Activated T-cell treated with anti-CD3 and anti-CD28 coated beads for 48 hours (primary cell): ENCODE measurements around the gene EIF2AK2.
A peak's percentile ranks its signal among the peaks of the same experiment; 100 is the strongest.
"Not testable (repeated sequence)": the region's sequence is repeated elsewhere in the genome, so short reads cannot be mapped to it uniquely, and the experiment has no call there.

ENCODE experiments used
- DNase-seq: peaks from one replicate; pipeline ENCODE4 v3.0.0-alpha.2; 2020; ENCODE audit warnings: low read depth

The EIF2AK2 gene

GRCh38 chr2:37156857-37157714 lies at the start of gene EIF2AK2:
EIF2AK2 (minus strand) TSS chr2:37156980; CDS start chr2:37147806, 9,174 bp downstream.
- peak; percentile 77 for DNase-seq

- DNase-seq: no peak
These were observed 49.0 kb upstream of the EIF2AK2 start for GRCh38 chr2:37205689-37206341.

- not testable (repeated sequence) for DNase-seq
These were observed 48.4 kb upstream of the EIF2AK2 start for GRCh38 chr2:37205071-37205661.

DNA sequence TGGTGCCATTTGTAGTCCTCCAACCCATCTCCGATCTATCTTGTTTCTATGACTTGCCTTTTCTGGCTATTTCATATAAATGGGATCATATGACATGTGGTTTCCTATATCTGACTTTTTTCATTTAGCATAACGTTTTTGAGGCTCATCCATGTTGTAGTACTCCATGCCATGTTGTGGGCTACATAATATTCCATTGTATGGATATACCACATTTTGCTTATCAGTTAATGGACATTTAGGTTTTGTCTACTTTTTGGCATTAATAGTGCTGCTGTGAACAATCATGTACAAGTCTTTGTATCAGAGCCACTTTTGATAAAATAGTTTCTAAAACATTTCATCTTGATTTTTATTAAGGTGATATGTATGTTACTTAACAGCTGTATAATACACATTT lies 46.9 kb upstream of the EIF2AK2 start:
- DNase-seq: no peak

DNA sequence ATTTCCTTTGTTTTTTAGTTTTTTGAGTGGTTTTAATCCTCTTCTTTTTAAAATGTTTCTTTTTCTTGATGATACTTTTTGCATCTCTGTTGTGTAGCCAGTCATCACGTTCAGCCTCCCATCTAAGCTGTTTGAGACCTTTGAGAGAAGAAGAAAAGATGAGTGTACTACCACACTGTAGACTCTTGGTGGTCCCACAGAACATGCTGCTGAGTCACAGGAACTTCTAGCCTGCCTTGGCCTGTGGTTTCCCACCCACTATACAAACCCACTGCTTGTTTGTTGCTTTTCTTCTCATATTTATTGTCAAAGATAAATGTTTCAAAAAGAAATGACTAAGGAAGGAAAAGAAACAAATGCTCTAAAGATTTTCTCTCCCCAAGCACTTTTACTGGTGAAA lies 45.0 kb upstream of the EIF2AK2 start:
- peak; percentile 33 for DNase-seq

- DNase-seq: no peak
These were observed 44.4 kb upstream of the EIF2AK2 start for GRCh38 chr2:37201208-37201607.

DNA sequence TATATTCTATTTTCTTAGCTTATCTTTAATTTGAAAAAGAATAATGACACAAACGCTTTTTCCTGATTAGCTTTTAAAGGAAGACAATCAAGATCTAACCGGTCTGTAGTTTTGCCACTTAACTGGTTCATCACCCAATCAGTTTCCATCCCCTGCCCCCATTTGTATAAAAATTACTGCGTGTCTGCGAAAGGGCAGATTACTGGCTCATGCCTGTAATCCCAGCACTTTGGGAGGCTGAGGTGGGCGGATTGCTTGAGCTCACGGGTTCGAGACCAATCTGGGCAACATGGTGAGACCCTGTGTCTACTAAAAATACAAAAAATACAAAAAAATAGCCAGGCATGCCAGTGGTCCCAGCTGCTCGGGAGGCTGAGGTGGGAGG lies 41.9 kb upstream of the EIF2AK2 start:
- DNase-seq: no peak

DNA sequence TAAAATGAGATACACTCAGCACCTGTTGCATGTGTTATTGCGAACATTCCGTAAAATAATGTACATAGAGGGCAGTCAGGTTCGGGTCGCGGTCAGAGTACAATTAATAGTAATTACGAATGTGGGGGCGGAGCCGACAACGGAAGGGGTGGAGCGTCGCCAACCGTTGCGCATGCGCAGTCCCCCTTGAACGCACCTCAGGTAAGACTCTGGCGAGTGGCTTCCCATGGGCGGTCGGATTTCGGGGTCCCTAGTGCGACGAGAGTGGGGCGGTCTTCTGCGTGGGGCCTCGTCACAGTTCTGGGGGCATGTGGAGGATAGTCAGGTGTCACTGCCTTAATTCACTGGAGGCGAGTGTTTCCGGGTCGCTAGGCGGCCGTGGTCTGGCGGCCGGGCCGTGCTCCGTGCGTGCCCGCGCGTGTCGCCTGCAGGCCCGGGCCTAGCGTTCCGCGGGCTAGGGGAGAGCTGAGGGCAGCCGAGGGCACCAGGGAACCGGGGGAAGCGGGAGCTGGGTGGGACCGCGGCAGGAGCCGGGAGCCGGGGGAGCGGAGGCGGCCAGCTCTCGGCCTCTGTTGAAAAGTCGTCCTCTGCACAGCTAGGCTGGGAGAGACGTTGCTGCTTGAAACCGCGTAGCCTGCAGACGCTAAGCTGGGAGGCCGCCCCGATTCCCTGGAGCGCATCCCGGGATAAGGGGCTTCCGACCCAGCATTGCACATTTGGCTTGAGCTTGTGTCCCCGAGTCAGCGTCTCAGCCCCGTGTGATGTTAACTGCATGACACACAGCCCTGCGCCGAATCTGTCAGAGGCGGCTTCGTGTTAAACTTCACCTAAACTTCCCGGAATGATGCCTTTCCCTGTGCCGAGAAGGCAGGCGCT lies 39.8 kb upstream of the EIF2AK2 start, which contains the start of gene CEBPZOS:
Gene CEBPZOS (plus strand): TSS at position 177 of the 876 bp plus-strand sequence. CDS start 3,209 bp downstream, outside the sequence.
- peak; percentile 83 for DNase-seq

GRCh38 chr2:37195862-37196319 lies 39.1 kb upstream of the EIF2AK2 start:
- DNase-seq: not testable (repeated sequence)

DNA sequence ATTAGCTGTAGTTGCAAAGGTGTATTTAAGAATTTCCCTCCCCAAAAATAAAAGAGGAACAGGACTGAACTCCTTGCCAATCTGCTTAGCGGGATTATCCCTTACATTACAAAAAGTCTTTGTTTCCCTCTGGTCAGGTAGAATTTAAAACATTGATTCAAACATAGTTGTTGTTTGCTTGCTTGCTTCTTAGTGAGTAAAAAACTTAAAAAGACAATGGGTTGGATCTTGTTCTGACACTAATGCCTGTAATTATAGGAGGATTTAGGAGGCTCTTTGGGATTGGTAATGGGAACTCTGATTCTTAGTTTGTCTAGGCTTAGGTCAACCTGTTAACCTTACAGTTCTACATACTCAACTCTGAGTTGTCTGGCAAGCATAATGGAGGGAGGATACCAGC lies 35.8 kb upstream of the EIF2AK2 start:
- DNase-seq: no peak

DNA sequence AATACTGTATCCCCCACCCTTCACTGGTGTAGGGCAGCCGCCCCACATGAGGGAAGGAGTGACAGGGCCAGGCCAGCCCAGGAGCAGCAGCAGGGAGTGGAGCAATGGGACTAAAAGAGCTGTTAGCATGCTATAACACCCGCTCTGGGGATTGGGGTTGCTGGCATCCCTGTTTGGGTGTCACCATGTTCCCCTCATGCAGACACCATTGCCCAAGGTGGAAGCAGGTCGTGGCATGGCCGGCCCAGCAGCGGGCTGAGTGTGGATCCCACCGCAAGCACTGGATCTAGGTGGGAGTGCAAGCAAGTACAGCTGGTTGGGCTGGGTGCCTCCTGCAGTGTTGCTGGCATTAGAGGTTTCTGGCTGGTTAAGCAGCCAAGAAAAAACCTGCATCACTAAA lies 35.0 kb upstream of the EIF2AK2 start:
- DNase-seq: no peak

DNA sequence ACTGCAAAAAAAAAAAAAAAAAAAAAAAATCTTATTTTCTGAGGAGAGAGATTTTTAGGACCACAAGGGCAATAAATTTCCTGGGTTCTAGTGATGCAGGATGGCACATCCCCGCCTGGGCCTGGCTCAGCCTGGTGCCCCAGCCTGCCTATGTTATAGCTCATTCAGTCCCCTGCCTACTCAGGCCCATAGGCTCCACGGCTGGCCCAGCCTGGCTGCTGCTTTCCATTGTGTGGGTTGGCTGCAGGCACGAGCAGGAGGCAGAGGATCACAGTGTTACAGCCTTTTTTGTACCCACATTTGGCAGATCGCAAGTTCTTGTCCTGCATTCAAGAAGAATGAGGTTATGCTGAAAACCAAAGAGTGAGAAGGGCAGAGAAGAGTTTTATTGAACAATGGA lies 34.5 kb upstream of the EIF2AK2 start:
- no peak for DNase-seq

DNA sequence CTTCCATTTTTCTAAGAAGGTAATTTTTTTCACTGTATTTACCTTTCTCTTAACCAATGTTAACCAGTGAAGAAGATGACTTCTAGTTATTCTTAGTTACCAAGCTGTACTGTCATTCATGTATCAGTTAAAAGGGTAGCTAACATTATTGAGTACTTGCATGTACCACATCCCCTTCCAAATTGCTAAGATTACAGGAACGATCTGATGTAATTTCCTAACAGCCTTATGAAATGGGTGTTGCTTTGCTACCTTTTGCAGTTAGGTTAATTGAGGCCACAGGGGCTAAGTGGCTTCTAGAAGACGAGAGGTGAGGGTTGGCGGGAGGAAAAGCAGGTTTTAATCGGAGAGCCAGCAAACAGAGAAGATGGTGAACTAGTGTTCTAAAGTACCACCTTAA lies 33.5 kb upstream of the EIF2AK2 start:
- DNase-seq: no peak

- DNase-seq: no peak
These were observed 32.8 kb upstream of the EIF2AK2 start for GRCh38 chr2:37189452-37190153.

GRCh38 chr2:37188570-37188969 lies 31.8 kb upstream of the EIF2AK2 start, which contains the start of gene SULT6B1:
SULT6B1 (minus strand) TSS chr2:37188670; CDS start chr2:37188640, 30 bp downstream.
- no peak for DNase-seq

- no peak for DNase-seq
These were observed 25.2 kb upstream of the EIF2AK2 start for GRCh38 chr2:37181726-37182684.

DNA sequence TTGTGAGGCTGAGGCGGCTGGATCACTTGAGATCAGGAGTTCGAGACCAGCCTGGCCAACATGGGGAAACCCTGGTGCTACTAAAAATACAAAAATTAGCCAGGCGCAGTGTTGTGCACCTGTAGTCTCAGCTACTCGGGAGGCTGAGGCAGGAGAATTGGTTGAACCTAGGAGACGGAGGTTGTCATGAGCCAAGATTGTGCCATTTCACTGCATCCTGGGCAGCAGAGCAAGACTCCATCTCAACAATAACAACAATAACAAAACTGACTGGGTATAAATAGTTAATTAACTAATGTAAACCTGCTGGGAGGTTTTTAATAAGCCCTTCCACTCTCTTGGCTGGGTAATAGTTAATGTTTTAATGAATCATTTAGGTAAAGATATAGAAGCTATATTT lies 23.9 kb upstream of the EIF2AK2 start:
- no peak for DNase-seq

DNA sequence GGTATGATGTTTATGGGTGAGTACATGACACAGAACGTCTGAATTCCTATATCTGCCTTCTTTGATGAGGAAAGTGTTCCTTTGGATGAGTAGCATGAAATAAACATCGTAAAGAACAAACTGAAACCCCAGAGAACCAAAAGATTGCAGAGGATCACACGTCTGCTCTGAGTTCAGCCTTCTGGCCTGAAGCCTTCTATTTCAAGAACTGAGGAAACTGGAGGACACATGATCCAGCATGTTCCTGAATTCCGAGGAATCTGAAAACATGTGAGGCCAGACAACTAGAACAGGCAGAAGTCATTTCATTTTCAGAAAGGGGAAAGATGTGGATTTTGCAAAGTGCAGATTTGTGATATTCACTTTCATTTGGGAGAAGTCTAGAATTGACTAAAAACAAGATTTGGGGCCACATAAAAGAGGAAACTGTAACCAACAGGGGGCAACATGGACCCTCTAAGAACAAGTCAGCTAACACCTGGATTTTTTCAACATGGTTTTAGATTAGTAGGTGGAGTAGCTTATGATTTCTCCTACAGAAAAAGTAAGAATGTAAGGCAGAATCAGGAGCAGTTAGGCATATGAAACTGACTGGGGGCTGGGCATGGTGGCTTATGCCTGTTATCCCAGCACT lies 23.3 kb upstream of the EIF2AK2 start:
- no peak for DNase-seq

- no peak for DNase-seq
These were observed 17.0 kb upstream of the EIF2AK2 start for GRCh38 chr2:37173741-37174140.

DNA sequence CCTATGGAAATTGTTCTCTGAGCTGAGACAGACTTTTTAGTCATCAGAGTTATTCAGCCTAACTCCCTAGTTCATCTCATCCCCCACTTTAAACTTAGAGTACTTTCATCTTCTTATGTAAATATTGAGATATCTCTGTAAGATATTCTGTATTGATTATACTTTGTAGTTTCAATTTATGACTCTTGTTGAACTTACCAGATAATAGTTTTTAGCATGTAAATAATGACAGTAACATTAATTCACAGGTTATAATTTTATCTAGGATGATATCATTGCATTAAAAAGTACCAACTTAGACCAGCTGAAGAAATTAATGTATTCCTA lies 14.8 kb upstream of the EIF2AK2 start:
- DNase-seq: no peak
